Lower lobe of right lung (tissue), 2 donors: ENCODE measurements around the gene MIER3. TPM values are rescaled to one million over a fixed set of nuclear protein-coding genes. Genes with fewer than 3 reads are reported as not detected.
"Not testable (repeated sequence)": the region's sequence is repeated elsewhere in the genome, so short reads cannot be mapped to it uniquely, and the experiment has no call there.

Experiments used
- ATAC-seq, 2 donors: fragments of 200-7000 bp; cut with Tn5 transposase; one replicate each; pipeline ENCODE4 v1.9.1; 2020 to 2022; ENCODE audit warnings: mild to moderate bottlenecking in 2 of 2, moderate library complexity in 2 of 2
- DNase-seq: peaks from one replicate; pipeline ENCODE4 v3.0.0-alpha.2; 2020
- H3K27ac ChIP-seq: fragments of 200-600 bp; one replicate; pipeline ENCODE4 v1.8.0; 2022
- H3K27me3 ChIP-seq: fragments of 200-600 bp; one replicate; pipeline ENCODE4 v1.8.0; 2022; ENCODE audit warnings: low read depth
- H3K36me3 ChIP-seq: fragments of 200-600 bp; one replicate; pipeline ENCODE4 v1.8.0; 2022; ENCODE audit warnings: mild to moderate bottlenecking
- H3K4me1 ChIP-seq: fragments of 200-600 bp; one replicate; pipeline ENCODE4 v1.8.0; 2022
- H3K4me3 ChIP-seq: fragments of 200-600 bp; one replicate; pipeline ENCODE4 v1.8.0; 2022; ENCODE audit warnings: mild to moderate bottlenecking
- H3K9me3 ChIP-seq: fragments of 200-600 bp; one replicate; pipeline ENCODE4 v1.8.0; 2022
- CTCF ChIP-seq: fragments of 200-600 bp; IDR thresholded peaks from one replicate; pipeline ENCODE4 v1.8.0; 2022; ENCODE audit warnings: antibody characterized with exemption, mild to moderate bottlenecking
- intact Hi-C: fragments of 100-400 bp; cut with DNase I; formaldehyde crosslinking; loops from one replicate; pipeline ENCODE4 v1.11.0; 2022
- total RNA-seq: library from RNA; stranded (reverse); fragmentation: NEBNext Ultra II Directional; extraction: Animal tissue kit (Norgen Biotek cat#: 25700); gene quantifications from one replicate; pipeline ENCODE4 v1.2.1, GENCODE V29; 2021
- donor health status: DM: no; HTN: yes; CAD: no; lungs with severe emphysema.

MIER3 gene
- total RNA-seq, 1 donor from 2014 or later, result 20.1 TPM

GRCh38 chr5:56981548-56982315, 29.8 kb upstream of the MIER3 start:
- no peaks in the 10 kb centered on the region for H3K27me3 ChIP-seq
- no peaks in the 10 kb centered on the region for H3K9me3 ChIP-seq
- intact Hi-C loops, result no loop called here
- no peaks in the 10 kb centered on the region for H3K4me1 ChIP-seq
- no peak overlapping the region for H3K4me3 ChIP-seq
- no peak overlapping the region for H3K27ac ChIP-seq
- H3K36me3 ChIP-seq, result no peaks in the 10 kb centered on the region
- ATAC-seq, result no peak
- TF ChIP-seq CTCF, result no peak
- DNase-seq, result no peak

- no peak overlapping the region for H3K27ac ChIP-seq
- H3K36me3 ChIP-seq, result no peaks in the 10 kb centered on the region
- H3K4me3 ChIP-seq, result no peak overlapping the region
- H3K4me1 ChIP-seq, result no peaks in the 10 kb centered on the region
- no peak for ATAC-seq
- no peaks in the 10 kb centered on the region for H3K9me3 ChIP-seq
- no peak for TF ChIP-seq CTCF
- H3K27me3 ChIP-seq, result no peaks in the 10 kb centered on the region
- DNase-seq, result no peak
- intact Hi-C loops, result no loop called here
Measured at GRCh38 chr5:56979968-56980367, 28.0 kb upstream of the MIER3 start.

DNA sequence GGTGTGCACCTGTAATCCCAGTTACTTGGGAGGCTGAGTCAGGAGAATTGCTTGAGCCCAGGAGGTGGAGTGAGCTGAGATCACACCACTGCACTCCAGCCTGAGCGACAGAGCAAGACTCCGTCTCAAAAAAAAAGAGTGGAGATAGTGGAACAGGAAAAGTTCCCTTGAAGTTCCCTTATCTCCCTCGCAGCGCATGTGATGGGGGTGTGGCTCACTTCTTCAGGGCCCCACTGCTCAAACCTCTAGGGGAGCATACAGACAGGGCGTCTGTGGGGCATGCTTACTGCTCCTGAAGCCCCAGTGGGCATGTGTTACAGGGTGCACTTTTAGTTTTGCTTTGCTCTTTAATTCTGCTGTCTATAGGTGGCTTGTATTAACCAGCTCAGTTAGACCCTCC, 27.6 kb upstream of the MIER3 start:
- DNase-seq, H3K27me3 ChIP-seq, H3K4me3 ChIP-seq, H3K9me3 ChIP-seq, H3K4me1 ChIP-seq, H3K36me3 ChIP-seq, H3K27ac ChIP-seq, intact Hi-C loops, ATAC-seq: not testable (repeated sequence)

DNA sequence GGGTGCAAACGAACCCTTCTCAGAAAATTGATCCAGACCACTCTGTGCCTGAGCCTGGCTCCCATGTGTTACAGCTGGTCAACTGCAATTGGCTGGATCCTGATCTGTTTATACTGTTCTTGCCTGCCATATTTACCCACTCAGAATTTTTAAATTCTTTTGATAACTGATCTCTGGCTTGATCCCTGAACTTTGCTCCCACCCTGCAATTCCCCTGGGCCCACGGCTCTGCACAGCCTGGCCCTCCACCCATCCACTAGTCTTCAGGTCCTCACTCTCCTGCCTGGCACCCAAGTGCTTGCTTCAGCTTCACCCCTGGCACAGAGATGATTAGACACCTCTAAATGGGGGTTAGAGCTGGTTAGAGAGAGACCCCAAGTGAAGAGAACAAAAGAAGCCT, 25.9 kb upstream of the MIER3 start:
- no peak for TF ChIP-seq CTCF
- H3K9me3 ChIP-seq, result no peaks in the 10 kb centered on the region
- H3K4me1 ChIP-seq, result no peaks in the 10 kb centered on the region
- H3K27me3 ChIP-seq, result no peaks in the 10 kb centered on the region
- DNase-seq (no peak), ATAC-seq (no peak)
- no peak overlapping the region for H3K4me3 ChIP-seq
- H3K36me3 ChIP-seq, result no peaks in the 10 kb centered on the region
- no peak overlapping the region for H3K27ac ChIP-seq
- intact Hi-C loops, result no loop called here

GRCh38 chr5:56977021-56977420, 25.1 kb upstream of the MIER3 start:
- Histone ChIP-seq H3K4me3 (no peak overlapping the region), H3K36me3 (no peaks in the 10 kb centered on the region), H3K27ac (no peak overlapping the region), H3K9me3 (no peaks in the 10 kb centered on the region), H3K4me1 (no peaks in the 10 kb centered on the region), H3K27me3 (no peaks in the 10 kb centered on the region)
- no peak for TF ChIP-seq CTCF
- ATAC-seq, result peak in 1 of 2 donors; percentile 66
- intact Hi-C loops, result no loop called here
- DNase-seq, result no peak

- DNase-seq (no peak), ATAC-seq (no peak)
- H3K36me3 ChIP-seq, result no peaks in the 10 kb centered on the region
- TF ChIP-seq CTCF, result no peak
- no peaks in the 10 kb centered on the region for H3K9me3 ChIP-seq
- H3K27ac ChIP-seq, result no peak overlapping the region
- H3K27me3 ChIP-seq, result no peaks in the 10 kb centered on the region
- no peak overlapping the region for H3K4me3 ChIP-seq
- no peaks in the 10 kb centered on the region for H3K4me1 ChIP-seq
- intact Hi-C loops, result no loop called here
Measured at GRCh38 chr5:56974241-56974640, 22.3 kb upstream of the MIER3 start.
